Tibial artery (tissue), 4 donors: ENCODE data around the gene PHKB.
A peak's percentile ranks its signal among the peaks of the same experiment; 100 is the strongest.
"Not testable (repeated sequence)": the region's sequence is repeated elsewhere in the genome, so short reads cannot be mapped to it uniquely, and the experiment has no call there.

Source experiments
- DNase-seq, 2 donors: peaks; one replicate each; pipeline ENCODE4 v3.0.0-alpha.2; 2019
- H3K27ac ChIP-seq, 2 donors: fragments of 200-600 bp; sonication (generic) in 1 of 2; 1 replicate in 1 of 2; 2 replicates in 1 of 2; pipeline ENCODE4 v1.5.1; 2018 to 2019; ENCODE audit warnings: mild to moderate bottlenecking in 1 of 2
- H3K27me3 ChIP-seq, 2 donors: fragments of 200-600 bp; sonication (generic) in 1 of 2; one replicate each; pipeline versions ENCODE4 v1.5.1 to v1.6.0; 2016 to 2019
- H3K36me3 ChIP-seq, 3 donors: fragments of 200-600 bp; sonication (generic) in 2 of 3; one replicate each; pipeline ENCODE4 v1.5.1; 2016 to 2019; ENCODE audit warnings: mild to moderate bottlenecking in 2 of 3
- H3K4me1 ChIP-seq, 4 donors: fragments of 200-600 bp; sonication (generic) in 2 of 4; 1 replicate in 3 of 4; 2 replicates in 1 of 4; pipeline ENCODE4 v1.5.1; 2016 to 2019
- H3K4me3 ChIP-seq, 2 donors: fragments of 200-600 bp; sonication (generic) in 1 of 2; 1 replicate in 1 of 2; 2 replicates in 1 of 2; pipeline ENCODE4 v1.5.1; 2018 to 2019; ENCODE audit warnings: mild to moderate bottlenecking in 2 of 2
- H3K9me3 ChIP-seq, 3 donors: fragments of 200-600 bp; sonication (generic) in 1 of 3; one replicate each; pipeline ENCODE4 v1.5.1; 2016 to 2019
- CTCF ChIP-seq, 2 experiments: fragments of 200-600 bp in 1 of 2; fragments of 450-650 bp in 1 of 2; IDR thresholded peaks; one replicate each; pipeline ENCODE4 v1.5.1; 2017 to 2019; ENCODE audit warnings: antibody characterized with exemption in 2 of 2, mild to moderate bottlenecking in 1 of 2, moderate library complexity in 1 of 2
- intact Hi-C: fragments of 100-400 bp; cut with DNase I; formaldehyde crosslinking; loops from one replicate; pipeline ENCODE4 v1.15.0; 2023; ENCODE audit warnings: low total_unique reads

The PHKB gene

GRCh38 chr16:47553853-47554564 is 92.9 kb downstream of the PHKB start:
- intact Hi-C loops: no loop called here
- no peaks in the 10 kb centered on the region for H3K27me3 ChIP-seq
- peaks cover 5 to 24% (median 14%) of the 10 kb centered on the region in 3 donors for H3K9me3 ChIP-seq
- H3K4me3 ChIP-seq: no peak overlapping the region
- H3K27ac ChIP-seq: no peak overlapping the region
- no peaks in the 10 kb centered on the region for H3K4me1 ChIP-seq
- TF ChIP-seq CTCF (IDR thresholded peaks at IDR 0.05): no peak
- DNase-seq: no peak
- H3K36me3 ChIP-seq: peaks cover 38 to 58% (median 46%) of the 10 kb centered on the region in 3 donors

GRCh38 chr16:47554587-47554986 is 93.5 kb downstream of the PHKB start:
- H3K27ac ChIP-seq, intact Hi-C loops, H3K4me1 ChIP-seq, H3K27me3 ChIP-seq, H3K4me3 ChIP-seq, DNase-seq: not testable (repeated sequence)
- Histone ChIP-seq H3K36me3 (peaks cover 34 to 58% (median 40%) of the 10 kb centered on the region in 3 donors), H3K9me3 (peaks cover 5 to 24% (median 14%) of the 10 kb centered on the region in 3 donors)

GRCh38 chr16:47561286-47561685 is 100.2 kb downstream of the PHKB start:
- Histone ChIP-seq H3K4me3 (no peak overlapping the region), H3K4me1 (no peaks in the 10 kb centered on the region), H3K27me3 (no peaks in the 10 kb centered on the region), H3K36me3 (peaks cover 0 to 8% (median 0%) of the 10 kb centered on the region in 3 donors), H3K9me3 (no peaks in the 10 kb centered on the region), H3K27ac (no peak overlapping the region)
- intact Hi-C loops: no loop called here
- no peak for DNase-seq
- TF ChIP-seq CTCF (IDR thresholded peaks at IDR 0.05): no peak

GRCh38 chr16:47562366-47562765 is 101.2 kb downstream of the PHKB start:
- DNase-seq: no peak
- no peak for TF ChIP-seq CTCF (IDR thresholded peaks at IDR 0.05)
- no peak overlapping the region for H3K27ac ChIP-seq
- no peaks in the 10 kb centered on the region for H3K4me1 ChIP-seq
- no peak overlapping the region for H3K4me3 ChIP-seq
- H3K9me3 ChIP-seq: no peaks in the 10 kb centered on the region
- H3K27me3 ChIP-seq: no peaks in the 10 kb centered on the region
- intact Hi-C loops: no loop called here
- H3K36me3 ChIP-seq: peaks cover 0 to 8% (median 0%) of the 10 kb centered on the region in 3 donors

- no peak for TF ChIP-seq CTCF (IDR thresholded peaks at IDR 0.05)
- no peaks in the 10 kb centered on the region for H3K36me3 ChIP-seq
- H3K27me3 ChIP-seq: no peaks in the 10 kb centered on the region
- H3K9me3 ChIP-seq: no peaks in the 10 kb centered on the region
- H3K27ac ChIP-seq: no peak overlapping the region
- H3K4me3 ChIP-seq: no peak overlapping the region
- intact Hi-C loops: no loop called here
- peak; percentile 81 to 83 for DNase-seq
- no peaks in the 10 kb centered on the region for H3K4me1 ChIP-seq
Measured at GRCh38 chr16:47565454-47565853, 104.3 kb downstream of the PHKB start.

DNA sequence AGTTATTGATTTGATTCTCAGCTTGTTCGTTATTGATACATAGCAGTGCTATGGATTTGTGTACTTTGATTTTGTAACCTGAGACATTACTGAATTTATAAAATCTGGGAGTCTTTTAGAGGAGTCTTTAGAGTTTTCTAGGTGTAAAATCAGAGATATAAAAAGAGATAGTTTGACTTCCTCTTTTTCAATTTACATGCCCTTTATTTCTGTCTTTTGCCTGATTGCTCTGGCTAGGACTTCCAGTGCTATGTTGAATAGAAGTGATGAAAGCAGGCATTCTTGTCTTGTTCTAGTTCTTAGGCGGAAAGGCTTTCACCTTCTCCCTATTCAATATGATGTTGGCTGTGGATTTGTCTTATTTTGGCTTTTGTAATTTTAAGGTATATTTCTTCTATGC is 106.2 kb downstream of the PHKB start:
- no peaks in the 10 kb centered on the region for H3K9me3 ChIP-seq
- H3K36me3 ChIP-seq: peaks cover 0 to 3% (median 0%) of the 10 kb centered on the region in 3 donors
- H3K4me1 ChIP-seq: no peaks in the 10 kb centered on the region
- no peak overlapping the region for H3K27ac ChIP-seq
- no peaks in the 10 kb centered on the region for H3K27me3 ChIP-seq
- no peak for TF ChIP-seq CTCF (IDR thresholded peaks at IDR 0.05)
- DNase-seq: no peak
- no peak overlapping the region for H3K4me3 ChIP-seq
- intact Hi-C loops: no loop called here
